HCT116 (cell line): Measurements from ENCODE around the gene KPNA2. TPM values are rescaled to one million over a fixed set of nuclear protein-coding genes. Genes with fewer than 3 reads are reported as not detected.

Experiments used
- ATAC-seq: fragments of 200-7000 bp; cut with Tn5 transposase; 2 replicates; pipeline ENCODE4 v1.9.1; 2020; ENCODE audit warnings: mild to moderate bottlenecking, moderate library complexity
- BruUV-seq: library from RNA; stranded (reverse); fragments of 400-500 nt; replicated peaks from 2 replicates; lab custom pipeline; 2021; lab: Mats Ljungman, UMichigan
- CTCF ChIA-PET: fragments of 300-600 bp; sonication (Branson Sonifier 250); formaldehyde crosslinking; loops from one replicate; lab custom pipeline; 2021; ENCODE audit warnings: antibody characterized with exemption; lab: Charles Lee
- POLR2A ChIA-PET: fragments of 300-600, 350-600 bp; sonication (Branson Sonifier 250); formaldehyde crosslinking; loops from one replicate; lab custom pipeline; 2021; ENCODE audit warnings: antibody characterized with exemption; lab: Charles Lee
- RAD21 ChIA-PET, 2 experiments: fragments of 300-600 bp; sonication (Branson Sonifier 250); formaldehyde crosslinking; loops; one replicate each; lab custom pipeline; 2023; ENCODE audit warnings: low total read pairs in 2 of 2; ENCODE audit not compliant: uncharacterized antibody in 2 of 2, unreplicated experiment in 2 of 2, low non-redundant PET in 1 of 2; lab: Charles Lee
- DNase-seq: peaks from one replicate; pipeline ENCODE4 v3.0.0-alpha.2; 2010; ENCODE audit warnings: low read depth, low spot score
- H2AFZ ChIP-seq: fragments of 200-600 bp; shearing (Covaris generic), sonication (generic); 2 replicates; pipeline ENCODE4 v1.6.1; 2017; ENCODE audit warnings: low read depth, mixed run types, mixed read lengths, antibody characterized with exemption, low read length; ENCODE audit not compliant: poor library complexity, severe bottlenecking
- H3K27ac ChIP-seq: 2 replicates; pipeline ENCODE4 v1.5.1; 2012; ENCODE audit warnings: low read depth, low read length
- H3K27me3 ChIP-seq: fragments of 200-600 bp; sonication (generic); 2 replicates; pipeline ENCODE4 v1.6.1; 2016; ENCODE audit warnings: mixed run types, low read length, mixed read lengths; ENCODE audit not compliant: insufficient read depth
- H3K36me3 ChIP-seq, 2 experiments: fragments of 200-500 bp in 1 of 2; fragments of 200-600 bp in 1 of 2; sonication (Bioruptor generic) in 1 of 2; sonication (generic) in 1 of 2; 2 replicates each; pipeline versions ENCODE4 v1.5.1 to v1.6.1; 2014 to 2016; ENCODE audit warnings: low read length in 2 of 2, inconsistent platforms in 1 of 2, mixed read lengths in 1 of 2, mixed run types in 1 of 2; ENCODE audit not compliant: insufficient read depth in 2 of 2, control insufficient read depth in 1 of 2
- H3K4me1 ChIP-seq, 2 experiments: fragments of 200-600 bp in 1 of 2; sonication (generic) in 1 of 2; 2 replicates each; pipeline versions ENCODE4 v1.5.1 to v1.6.1; 2012 to 2017; ENCODE audit warnings: low read length in 2 of 2, inconsistent platforms in 1 of 2, mild to moderate bottlenecking in 1 of 2, mixed read lengths in 1 of 2, mixed run types in 1 of 2, moderate library complexity in 1 of 2; ENCODE audit not compliant: insufficient read depth in 2 of 2, control insufficient read depth in 1 of 2
- H3K4me2 ChIP-seq: fragments of 200-600 bp; sonication (generic); 2 replicates; pipeline ENCODE4 v1.6.1; 2017; ENCODE audit warnings: mixed run types, low read length, mixed read lengths
- H3K4me3 ChIP-seq, 2 experiments: fragments of 200-600 bp in 1 of 2; sonication (generic) in 1 of 2; replicated peaks in 1 of 2; 2 replicates each; pipeline ENCODE4 v1.5.1; 2011 to 2016; ENCODE audit warnings: low read length in 2 of 2, control low read depth in 1 of 2, low read depth in 1 of 2, mild to moderate bottlenecking in 1 of 2, mixed read lengths in 1 of 2, mixed run types in 1 of 2
- H3K79me2 ChIP-seq: fragments of 200-600 bp; sonication (generic); 2 replicates; pipeline ENCODE4 v1.6.1; 2017; ENCODE audit warnings: mild to moderate bottlenecking, mixed run types, low read length, moderate library complexity, mixed read lengths; ENCODE audit not compliant: insufficient read depth
- H3K9ac ChIP-seq: fragments of 200-600 bp; sonication (generic); 2 replicates; pipeline ENCODE4 v1.6.1; 2016; ENCODE audit warnings: low read length, mixed read lengths
- H3K9me2 ChIP-seq: fragments of 200-600 bp; sonication (generic), shearing (Covaris generic); 2 replicates; pipeline ENCODE4 v1.6.1; 2017; ENCODE audit warnings: mixed run types, mild to moderate bottlenecking, moderate library complexity; ENCODE audit not compliant: insufficient read depth
- H3K9me3 ChIP-seq, 2 experiments: fragments of 200-500 bp in 1 of 2; fragments of 200-600 bp in 1 of 2; sonication (Bioruptor generic) in 1 of 2; sonication (generic) in 1 of 2; 2 replicates each; pipeline ENCODE4 v1.6.1; 2014 to 2017; ENCODE audit warnings: low read length in 2 of 2, mixed read lengths in 2 of 2, inconsistent platforms in 1 of 2, low read depth in 1 of 2, mild to moderate bottlenecking in 1 of 2, mixed run types in 1 of 2, moderate library complexity in 1 of 2; ENCODE audit not compliant: control insufficient read depth in 1 of 2, insufficient read depth in 1 of 2
- H4K20me1 ChIP-seq: fragments of 200-600 bp; sonication (generic), shearing (Covaris generic); 2 replicates; pipeline ENCODE4 v1.6.1; 2017; ENCODE audit warnings: mixed run types, mild to moderate bottlenecking, moderate library complexity; ENCODE audit not compliant: insufficient read depth
- CBX3 ChIP-seq: IDR thresholded peaks from 2 replicates; pipeline ENCODE4 v1.6.1; 2012; ENCODE audit warnings: low read depth
- EGR1 ChIP-seq: IDR thresholded peaks from 2 replicates; pipeline ENCODE4 v1.6.1; 2012; ENCODE audit warnings: low read depth
- ELF1 ChIP-seq: IDR thresholded peaks from 2 replicates; pipeline ENCODE4 v1.6.1; 2012; ENCODE audit warnings: low read depth, borderline replicate concordance
- JUND ChIP-seq: IDR thresholded peaks from 2 replicates; pipeline ENCODE4 v1.6.1; 2012
- POLR2A ChIP-seq: IDR thresholded peaks from 2 replicates; pipeline ENCODE4 v1.7.0; 2011; ENCODE audit warnings: borderline replicate concordance; ENCODE audit not compliant: insufficient read depth, insufficient read length; ENCODE audit errors: extremely low read depth
- RAD21 ChIP-seq: IDR thresholded peaks from 2 replicates; pipeline ENCODE4 v1.6.1; 2012; ENCODE audit warnings: low read depth, mild to moderate bottlenecking
- SIN3A ChIP-seq: IDR thresholded peaks from 2 replicates; pipeline ENCODE4 v1.6.1; 2012; ENCODE audit warnings: low read depth
- TCF7L2 ChIP-seq: IDR thresholded peaks from 2 replicates; pipeline ENCODE4 v1.7.0; 2011; ENCODE audit warnings: borderline replicate concordance, inconsistent platforms; ENCODE audit not compliant: insufficient read depth, insufficient read length; ENCODE audit errors: extremely low read depth
- YY1 ChIP-seq: IDR thresholded peaks from 2 replicates; pipeline ENCODE4 v1.6.1; 2011; ENCODE audit warnings: low read length, low read depth, moderate library complexity, mild to moderate bottlenecking; ENCODE audit not compliant: insufficient replicate concordance; ENCODE audit errors: extremely low read depth
- ZFX ChIP-seq: fragments of 450-650 bp; IDR thresholded peaks from 2 replicates; pipeline ENCODE4 v1.6.1; 2017
- ZNF274 ChIP-seq: fragments of 200-500 bp; sonication (Bioruptor generic); IDR thresholded peaks from 2 replicates; pipeline ENCODE4 v1.6.1; 2014; ENCODE audit warnings: mild to moderate bottlenecking, low read depth, low read length, inconsistent platforms
- intact Hi-C: fragments of 100-400 bp; cut with micrococcal nuclease; formaldehyde crosslinking; loops from 2 replicates; pipeline ENCODE4 v1.10.0; 2022
- total RNA-seq: library from RNA; stranded (reverse); gene quantifications from one replicate; pipeline ENCODE4 v1.2.1, GENCODE V29; 2021; ENCODE audit not compliant: unreplicated experiment
- TF ChIP-seq, protein P1 (sequence below): IDR thresholded peaks from 2 replicates; pipeline ENCODE4 v1.6.1; 2012
- TF ChIP-seq, protein P2 (sequence below), 3 experiments: fragments of 200-600 bp in 1 of 3; sonication (generic) in 1 of 3; IDR thresholded peaks in 2 of 3; conservative IDR thresholded peaks in 1 of 3; 2 replicates each; pipeline ENCODE4 v1.5.1; 2012 to 2017; ENCODE audit warnings: low read depth in 2 of 3, low read length in 2 of 3, antibody characterized with exemption in 1 of 3, borderline replicate concordance in 1 of 3, control low read depth in 1 of 3, mild to moderate bottlenecking in 1 of 3, mixed read lengths in 1 of 3, mixed run types in 1 of 3, moderate library complexity in 1 of 3; ENCODE audit not compliant: insufficient read depth in 1 of 3
- TF ChIP-seq, protein P3 (sequence below): IDR thresholded peaks from 2 replicates; pipeline ENCODE4 v1.6.1; 2012
- TF ChIP-seq, protein P4 (sequence below): IDR thresholded peaks from 2 replicates; pipeline ENCODE4 v1.6.1; 2012; ENCODE audit warnings: low read depth

Gene KPNA2
- total RNA-seq, 1 experiment from 2014 or later = 330 TPM

DNA sequence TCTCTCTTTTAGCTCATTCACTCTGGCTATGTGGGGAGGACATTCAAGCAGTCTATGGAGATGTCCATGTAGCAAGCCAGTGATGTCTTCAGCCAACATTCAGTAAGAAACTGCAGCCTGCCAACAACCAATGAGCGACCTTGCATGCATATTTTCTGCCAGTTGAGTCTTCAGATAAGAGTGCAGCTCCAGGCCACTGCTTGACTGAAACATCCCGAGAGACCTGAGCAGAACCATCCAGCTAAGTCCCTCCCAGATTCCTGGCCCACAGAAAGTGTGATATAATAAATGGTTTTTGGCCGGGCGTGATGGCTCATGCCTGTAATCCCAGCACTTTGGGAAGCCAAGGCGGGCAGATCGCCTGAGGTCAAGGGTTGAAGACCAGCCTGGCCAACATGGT is 28.7 kb upstream of the KPNA2 start:
- H3K27ac ChIP-seq = no peak overlapping the region
- TF ChIP-seq JUND = no peak
- TF ChIP-seq RAD21 = no peak
- TF ChIP-seq CBX3 = no peak
- TF ChIP-seq TCF7L2 = no peak
- TF ChIP-seq ZFX = no peak
- TF ChIP-seq SIN3A = no peak
- no peaks in the 10 kb centered on the region for H3K79me2 ChIP-seq
- POLR2A ChIA-PET = interaction anchor here (1.5 kb wide), 1 partner anchor 12 kb away, joined by 3 read pairs; no protein-coding TSS in a partner anchor
- no peak overlapping the region for H3K4me3 ChIP-seq
- no peak overlapping the region for H3K4me2 ChIP-seq
- no peaks in the 10 kb centered on the region for H3K9me3 ChIP-seq
- CTCF ChIA-PET = interaction anchor here (1.2 kb wide), 1 partner anchor 9 kb away, joined by 4 read pairs; no protein-coding TSS in a partner anchor
- H3K36me3 ChIP-seq = no peaks in the 10 kb centered on the region
- intact Hi-C loops = no loop called here
- no peak overlapping the region for H2AFZ ChIP-seq
- H3K4me1 ChIP-seq = peaks cover 0 to 7% of the 10 kb centered on the region in 2 experiments; a peak in 3 of 4 replicates
- no peaks in the 10 kb centered on the region for H3K9me2 ChIP-seq
- BruUV-seq = no TSS peak
- H4K20me1 ChIP-seq = no peaks in the 10 kb centered on the region
- H3K9ac ChIP-seq = no peak overlapping the region
- RAD21 ChIA-PET = no interaction called here
- no peak for ATAC-seq
- H3K27me3 ChIP-seq = no peaks in the 10 kb centered on the region
- no peak for DNase-seq

DNA sequence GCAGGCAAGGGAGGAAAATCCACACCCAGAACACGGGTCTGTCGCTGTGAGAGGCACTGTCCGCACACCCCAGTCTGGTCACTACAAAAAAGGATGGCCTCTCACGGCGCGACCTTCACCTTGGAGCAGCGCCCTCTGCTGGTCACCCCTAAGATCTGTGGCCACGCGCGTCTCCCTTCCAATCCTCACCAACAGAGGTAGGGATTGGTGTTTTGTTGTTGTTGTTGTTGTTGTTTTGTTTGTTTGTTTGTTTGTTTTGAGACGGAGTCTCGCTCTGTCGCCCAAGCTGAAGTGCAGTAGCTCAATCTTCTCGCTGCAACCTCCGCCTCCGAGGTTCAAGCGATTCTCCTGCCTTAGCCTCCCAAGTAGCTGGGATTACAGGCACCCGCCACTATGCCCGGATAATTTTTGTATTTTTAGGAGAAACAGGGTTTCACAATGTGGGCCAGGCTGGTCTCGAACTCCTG is 24.3 kb upstream of the KPNA2 start:
- Histone ChIP-seq H3K36me3 (no peaks in the 10 kb centered on the region), H2AFZ (peak overlapping the region; percentile 99), H3K9me3 (no peaks in the 10 kb centered on the region), H3K4me2 (peak overlapping the region; percentile 60), H3K27ac (no peak overlapping the region), H3K9me2 (no peaks in the 10 kb centered on the region), H4K20me1 (no peaks in the 10 kb centered on the region), H3K9ac (no peak overlapping the region), H3K4me3 (0 out of 4 replicates have a peak overlapping the region, but pooled peaks of 1 of the 2 experiments have one; percentile 9), H3K4me1 (peaks cover 2 to 15% of the 10 kb centered on the region in 2 experiments; a peak in 3 of 4 replicates), H3K27me3 (no peaks in the 10 kb centered on the region), H3K79me2 (no peaks in the 10 kb centered on the region)
- intact Hi-C loops = no loop called here
- BruUV-seq = no TSS peak
- DNase-seq (no peak), ATAC-seq (peak; percentile 91)
- ChIA-PET RAD21 (no interaction called here), POLR2A (no interaction called here), CTCF (interaction anchor here (1.0 to 3.8 kb wide), 3 partner anchors 8 to 19 kb away, joined by 3 to 19 read pairs (median 10); no protein-coding TSS in a partner anchor)
- TF ChIP-seq, protein P1, sequence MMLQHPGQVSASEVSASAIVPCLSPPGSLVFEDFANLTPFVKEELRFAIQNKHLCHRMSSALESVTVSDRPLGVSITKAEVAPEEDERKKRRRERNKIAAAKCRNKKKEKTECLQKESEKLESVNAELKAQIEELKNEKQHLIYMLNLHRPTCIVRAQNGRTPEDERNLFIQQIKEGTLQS = no peak
- TF ChIP-seq ZNF274 = no peak
- TF ChIP-seq, protein P2, sequence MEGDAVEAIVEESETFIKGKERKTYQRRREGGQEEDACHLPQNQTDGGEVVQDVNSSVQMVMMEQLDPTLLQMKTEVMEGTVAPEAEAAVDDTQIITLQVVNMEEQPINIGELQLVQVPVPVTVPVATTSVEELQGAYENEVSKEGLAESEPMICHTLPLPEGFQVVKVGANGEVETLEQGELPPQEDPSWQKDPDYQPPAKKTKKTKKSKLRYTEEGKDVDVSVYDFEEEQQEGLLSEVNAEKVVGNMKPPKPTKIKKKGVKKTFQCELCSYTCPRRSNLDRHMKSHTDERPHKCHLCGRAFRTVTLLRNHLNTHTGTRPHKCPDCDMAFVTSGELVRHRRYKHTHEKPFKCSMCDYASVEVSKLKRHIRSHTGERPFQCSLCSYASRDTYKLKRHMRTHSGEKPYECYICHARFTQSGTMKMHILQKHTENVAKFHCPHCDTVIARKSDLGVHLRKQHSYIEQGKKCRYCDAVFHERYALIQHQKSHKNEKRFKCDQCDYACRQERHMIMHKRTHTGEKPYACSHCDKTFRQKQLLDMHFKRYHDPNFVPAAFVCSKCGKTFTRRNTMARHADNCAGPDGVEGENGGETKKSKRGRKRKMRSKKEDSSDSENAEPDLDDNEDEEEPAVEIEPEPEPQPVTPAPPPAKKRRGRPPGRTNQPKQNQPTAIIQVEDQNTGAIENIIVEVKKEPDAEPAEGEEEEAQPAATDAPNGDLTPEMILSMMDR (IDR thresholded peaks at IDR 0.05 in 2 of 3, conservative IDR thresholded peaks at IDR 0.05 in 1 of 3; ENCODE audit: borderline replicate concordance in 1 of 3, insufficient read depth in 1 of 3, low read depth in 2 of 3, low read length in 2 of 3) = peak; percentile 71 to 97 (median 93)
- TF ChIP-seq JUND = no peak
- TF ChIP-seq, protein P3, sequence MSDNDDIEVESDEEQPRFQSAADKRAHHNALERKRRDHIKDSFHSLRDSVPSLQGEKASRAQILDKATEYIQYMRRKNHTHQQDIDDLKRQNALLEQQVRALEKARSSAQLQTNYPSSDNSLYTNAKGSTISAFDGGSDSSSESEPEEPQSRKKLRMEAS = no peak
- peak; percentile 49 for TF ChIP-seq RAD21
- peak; percentile 51 for TF ChIP-seq YY1
- TF ChIP-seq ELF1 = no peak
- TF ChIP-seq POLR2A = no peak
- TF ChIP-seq, protein P4, sequence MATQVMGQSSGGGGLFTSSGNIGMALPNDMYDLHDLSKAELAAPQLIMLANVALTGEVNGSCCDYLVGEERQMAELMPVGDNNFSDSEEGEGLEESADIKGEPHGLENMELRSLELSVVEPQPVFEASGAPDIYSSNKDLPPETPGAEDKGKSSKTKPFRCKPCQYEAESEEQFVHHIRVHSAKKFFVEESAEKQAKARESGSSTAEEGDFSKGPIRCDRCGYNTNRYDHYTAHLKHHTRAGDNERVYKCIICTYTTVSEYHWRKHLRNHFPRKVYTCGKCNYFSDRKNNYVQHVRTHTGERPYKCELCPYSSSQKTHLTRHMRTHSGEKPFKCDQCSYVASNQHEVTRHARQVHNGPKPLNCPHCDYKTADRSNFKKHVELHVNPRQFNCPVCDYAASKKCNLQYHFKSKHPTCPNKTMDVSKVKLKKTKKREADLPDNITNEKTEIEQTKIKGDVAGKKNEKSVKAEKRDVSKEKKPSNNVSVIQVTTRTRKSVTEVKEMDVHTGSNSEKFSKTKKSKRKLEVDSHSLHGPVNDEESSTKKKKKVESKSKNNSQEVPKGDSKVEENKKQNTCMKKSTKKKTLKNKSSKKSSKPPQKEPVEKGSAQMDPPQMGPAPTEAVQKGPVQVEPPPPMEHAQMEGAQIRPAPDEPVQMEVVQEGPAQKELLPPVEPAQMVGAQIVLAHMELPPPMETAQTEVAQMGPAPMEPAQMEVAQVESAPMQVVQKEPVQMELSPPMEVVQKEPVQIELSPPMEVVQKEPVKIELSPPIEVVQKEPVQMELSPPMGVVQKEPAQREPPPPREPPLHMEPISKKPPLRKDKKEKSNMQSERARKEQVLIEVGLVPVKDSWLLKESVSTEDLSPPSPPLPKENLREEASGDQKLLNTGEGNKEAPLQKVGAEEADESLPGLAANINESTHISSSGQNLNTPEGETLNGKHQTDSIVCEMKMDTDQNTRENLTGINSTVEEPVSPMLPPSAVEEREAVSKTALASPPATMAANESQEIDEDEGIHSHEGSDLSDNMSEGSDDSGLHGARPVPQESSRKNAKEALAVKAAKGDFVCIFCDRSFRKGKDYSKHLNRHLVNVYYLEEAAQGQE = no peak
- TF ChIP-seq CBX3 = peak; percentile 87
- no peak for TF ChIP-seq EGR1
